Heart right ventricle (tissue), 16 donors: ENCODE measurements around the gene SUSD4. TPM values are rescaled to one million over a fixed set of nuclear protein-coding genes. Genes with fewer than 3 reads are reported as not detected.

Source experiments
- ATAC-seq, 8 donors: fragments of 200-7000 bp; cut with Tn5 transposase; one replicate each; pipeline ENCODE4 v1.9.1; 2020; ENCODE audit warnings: mild to moderate bottlenecking in 8 of 8, moderate library complexity in 8 of 8, moderate number of reproducible peaks in 1 of 8
- DNase-seq, 2 donors: peaks; one replicate each; pipeline ENCODE4 v3.0.0-alpha.2; 2020
- H3K27ac ChIP-seq, 10 donors: fragments of 200-600 bp; sonication (generic) in 2 of 10; one replicate each; pipeline versions ENCODE4 v1.5.0 to v1.8.0; 2020 to 2022; ENCODE audit warnings: mild to moderate bottlenecking in 3 of 10
- H3K27me3 ChIP-seq, 7 donors: fragments of 200-600 bp; one replicate each; pipeline ENCODE4 v1.8.0; 2021 to 2022; ENCODE audit warnings: mild to moderate bottlenecking in 2 of 7
- H3K36me3 ChIP-seq, 9 donors: fragments of 200-600 bp; sonication (generic) in 1 of 9; one replicate each; pipeline versions ENCODE4 v1.5.0 to v1.8.0; 2020 to 2022; ENCODE audit warnings: mild to moderate bottlenecking in 2 of 9
- H3K4me1 ChIP-seq, 9 donors: fragments of 200-600 bp; sonication (generic) in 1 of 9; one replicate each; pipeline versions ENCODE4 v1.5.0 to v1.8.0; 2020 to 2022; ENCODE audit warnings: mild to moderate bottlenecking in 4 of 9
- H3K4me3 ChIP-seq, 10 donors: fragments of 200-600 bp; sonication (generic) in 2 of 10; one replicate each; pipeline versions ENCODE4 v1.5.0 to v1.8.0; 2020 to 2022; ENCODE audit warnings: mild to moderate bottlenecking in 7 of 10, moderate library complexity in 2 of 10
- H3K9me3 ChIP-seq, 11 donors: fragments of 200-600 bp in 10 of 11; sonication (generic) in 2 of 11; one replicate each; pipeline versions ENCODE4 v1.5.0 to v1.8.0; 2013 to 2022; ENCODE audit warnings: mild to moderate bottlenecking in 2 of 11, control low read depth in 1 of 11, moderate library complexity in 1 of 11
- CTCF ChIP-seq, 9 donors: fragments of 200-600 bp; sonication (generic) in 2 of 9; IDR thresholded peaks; one replicate each; pipeline versions ENCODE4 v1.5.0 to v1.8.0; 2021 to 2022; ENCODE audit warnings: antibody characterized with exemption in 9 of 9, mild to moderate bottlenecking in 5 of 9, moderate library complexity in 1 of 9
- WGBS, 2 donors: extraction: QIAGEN DNeasy Blood & Tissue Kit; methylation state at CpG; one replicate each; pipeline ENCODE4 v1.1.7; 2013; ENCODE audit warnings: inconsistent platforms in 1 of 2; 5-methylcytosine and 5-hydroxymethylcytosine counted together
- intact Hi-C, 10 donors: fragments of 100-400 bp; cut with DNase I; formaldehyde crosslinking; loops; one replicate each; pipeline versions ENCODE4 v1.11.1 to v1.14.2; 2022
- polyA plus RNA-seq, 2 donors: library from polyadenylated mRNA; stranded (reverse); fragments of 200-250 nt; gene quantifications; one replicate each; pipeline ENCODE4 v1.2.3, GENCODE V29; 2013
- total RNA-seq, 10 donors: library from RNA; stranded (reverse); fragmentation: NEBNext Ultra II Directional in 3 of 10; extraction: Animal tissue kit (Norgen Biotek cat#: 25700) in 3 of 10; gene quantifications; one replicate each; pipeline versions ENCODE4 v1.2.1 to v1.2.4, GENCODE V29; 2021 to 2023
- donor health status: Arrhythmogenic right ventricular cardiomyopathy.
- donor health status: ischemic (EF 13 %, LVEDD 7.1; RV severe dilation, severe dysfunction).
- donor health status: healthy with polysubstance abuse.
- donor health status: DM: no; HTN: yes; CAD: no.
- donor health status: DM: no; HTN: no; CAD: no.
- donor health status: ischemic (EF 25% LVEDD 6.9; RV normal size, moderate dysfunction).
- donor health status: ischemic (EF 25% LVEDD 5.7; RV mildly dilated, moderate dysfunction).
- donor health status: healthy.
- donor health status: DM: yes; HTN: yes; CAD: no.
- donor health status: Ischemic cardiomyopathy.
- donor health status: ischemic (EF 35%, LVEDD 5.7; RV mildly dilated, moderate dysfunction).
- donor health status: nonischemic (EF 11% LVEDD 7.7; RV severe dilation, severe dysfunction).
- donor health status: DM: yes; HTN: yes; CAD: no.
- donor health status: PGD.
- donor health status: ischemic (EF 29% LVEDD 5.4; RV normal size, mild dysfunction).
- donor health status: nonischemic (EF 23%, LVEDD 6.1; RV moderate dilation, normal function).

The SUSD4 gene
- total and polyA plus RNA-seq, 12 donors: 0.99 to 36.5 (median 6.2) TPM

GRCh38 chr1:223345720-223346119, 18.3 kb downstream of the SUSD4 start:
- H3K27me3 ChIP-seq: no peaks in the 10 kb centered on the region
- H3K9me3 ChIP-seq: no peaks in the 10 kb centered on the region
- no peak overlapping the region for H3K4me3 ChIP-seq
- peaks cover 0 to 58% (median 20%) of the 10 kb centered on the region in 9 donors for H3K4me1 ChIP-seq
- intact Hi-C loops: loop anchor here in 3 of 10 donors (10.0 kb wide), 3 partner anchors 79 to 211 kb away; partner anchors contain the start of gene TLR5 (in 1 of the 3)
- 80 to 83% methylated on average over 4 of the region's 4 CpGs for WGBS, 2 donors
- DNase-seq (no peak), ATAC-seq (no peak)
- TF ChIP-seq CTCF (IDR thresholded peaks at IDR 0.05): no peak
- no peak overlapping the region for H3K27ac ChIP-seq
- no peaks in the 10 kb centered on the region for H3K36me3 ChIP-seq

GRCh38 chr1:223344491-223344890, 19.5 kb downstream of the SUSD4 start:
- intact Hi-C loops: loop anchor here in 3 of 10 donors (10.0 kb wide), 3 partner anchors 80 to 210 kb away; partner anchors contain the start of gene TLR5 (in 1 of the 3)
- Histone ChIP-seq H3K27me3 (no peaks in the 10 kb centered on the region), H3K9me3 (no peaks in the 10 kb centered on the region), H3K27ac (peak overlapping the region in 5 of 10 donors; percentile 5 to 82 (median 16)), H3K4me1 (peaks cover 0 to 60% (median 26%) of the 10 kb centered on the region in 9 donors), H3K4me3 (no peak overlapping the region), H3K36me3 (no peaks in the 10 kb centered on the region)
- 43 to 63% methylated on average over 6 of the region's 6 CpGs for WGBS, 2 donors
- ATAC-seq (peak in 6 of 8 donors; percentile 11 to 62 (median 33)), DNase-seq (no peak)
- no peak for TF ChIP-seq CTCF (IDR thresholded peaks at IDR 0.05)

- H3K4me1 ChIP-seq: peaks cover 0 to 68% (median 29%) of the 10 kb centered on the region in 9 donors
- no peak overlapping the region for H3K4me3 ChIP-seq
- ATAC-seq: peak in 6 of 8 donors; percentile 28 to 81 (median 63)
- H3K27ac ChIP-seq: peak overlapping the region in 5 of 10 donors; percentile 5 to 82 (median 16)
- H3K27me3 ChIP-seq: no peaks in the 10 kb centered on the region
- DNase-seq: peak in 1 of 2 donors; percentile 64
- 11 to 15% methylated on average over 3 of the region's 3 CpGs for WGBS, 2 donors
- H3K9me3 ChIP-seq: no peaks in the 10 kb centered on the region
- no peak for TF ChIP-seq CTCF (IDR thresholded peaks at IDR 0.05)
- intact Hi-C loops: loop anchor here in 3 of 10 donors (10.0 kb wide), 3 partner anchors 81 to 209 kb away; partner anchors contain the start of gene TLR5 (in 1 of the 3)
- H3K36me3 ChIP-seq: no peaks in the 10 kb centered on the region
Observed at GRCh38 chr1:223343692-223344091, 20.3 kb downstream of the SUSD4 start.

GRCh38 chr1:223341121-223341520, 22.9 kb downstream of the SUSD4 start:
- no peak for TF ChIP-seq CTCF (IDR thresholded peaks at IDR 0.05)
- peaks cover 0 to 64% (median 28%) of the 10 kb centered on the region in 9 donors for H3K4me1 ChIP-seq
- WGBS, 2 donors: 32 to 39% methylated on average over 7 of the region's 7 CpGs
- ATAC-seq (peak; percentile 80 to 96 (median 88)), DNase-seq (peak; percentile 58 to 69)
- no peaks in the 10 kb centered on the region for H3K9me3 ChIP-seq
- H3K27ac ChIP-seq: peak overlapping the region in 9 of 10 donors; percentile 9 to 82 (median 56)
- no peaks in the 10 kb centered on the region for H3K27me3 ChIP-seq
- H3K36me3 ChIP-seq: no peaks in the 10 kb centered on the region
- intact Hi-C loops: loop anchor here in 3 of 10 donors (10.0 kb wide), 3 partner anchors 84 to 206 kb away; partner anchors contain the start of gene TLR5 (in 1 of the 3)
- H3K4me3 ChIP-seq: no peak overlapping the region
